ENCODE data around the gene FSTL4. TPM values are rescaled to one million over a fixed set of nuclear protein-coding genes. Genes with fewer than 3 reads are reported as not detected.

FSTL4 gene
- total RNA-seq, 1 donor from 2014 or later, result 0.11 TPM

GRCh38 chr5:133247151-133247709 lies 365.1 kb downstream of the FSTL4 start:
- DNase-seq (ENCODE audit: low read depth), result no peak

- peak; percentile 41 for DNase-seq (ENCODE audit: low read depth)
These were observed 365.8 kb downstream of the FSTL4 start for GRCh38 chr5:133246376-133247150.

- peak; percentile 32 for DNase-seq (ENCODE audit: low read depth)
These were observed 366.3 kb downstream of the FSTL4 start for GRCh38 chr5:133246053-133246370.

GRCh38 chr5:133245191-133246052 lies 366.9 kb downstream of the FSTL4 start:
- peak; percentile 98 for DNase-seq (ENCODE audit: low read depth)

- peak; percentile 48 for DNase-seq (ENCODE audit: low read depth)
These were observed 368.1 kb downstream of the FSTL4 start for GRCh38 chr5:133244242-133244641.

- DNase-seq (ENCODE audit: low read depth), result no peak
These were observed 369.1 kb downstream of the FSTL4 start for GRCh38 chr5:133243196-133243595.

- no peak for DNase-seq (ENCODE audit: low read depth)
These were observed 370.0 kb downstream of the FSTL4 start for GRCh38 chr5:133242221-133242835.

GRCh38 chr5:133241179-133242092 lies 370.9 kb downstream of the FSTL4 start:
- no peak for DNase-seq (ENCODE audit: low read depth)

- DNase-seq (ENCODE audit: low read depth), result peak; percentile 98
These were observed 371.8 kb downstream of the FSTL4 start for GRCh38 chr5:133240425-133241091.

GRCh38 chr5:133238426-133239205 lies 373.7 kb downstream of the FSTL4 start:
- DNase-seq (ENCODE audit: low read depth), result no peak

GRCh38 chr5:133236976-133237375 lies 375.4 kb downstream of the FSTL4 start:
- DNase-seq (ENCODE audit: low read depth), result no peak

- DNase-seq (ENCODE audit: low read depth), result no peak
These were observed 375.8 kb downstream of the FSTL4 start for GRCh38 chr5:133236541-133236951.

- DNase-seq (ENCODE audit: low read depth), result no peak
These were observed 376.5 kb downstream of the FSTL4 start for GRCh38 chr5:133235696-133236426.

- peak; percentile 29 for DNase-seq (ENCODE audit: low read depth)
These were observed 377.4 kb downstream of the FSTL4 start for GRCh38 chr5:133234911-133235310.

GRCh38 chr5:133234273-133234672 lies 378.1 kb downstream of the FSTL4 start:
- no peak for DNase-seq (ENCODE audit: low read depth)

GRCh38 chr5:133233616-133234015 lies 378.7 kb downstream of the FSTL4 start:
- DNase-seq (ENCODE audit: low read depth), result no peak

- DNase-seq (ENCODE audit: low read depth), result no peak
These were observed 379.4 kb downstream of the FSTL4 start for GRCh38 chr5:133232911-133233310.

GRCh38 chr5:133232435-133232834 lies 379.9 kb downstream of the FSTL4 start:
- DNase-seq (ENCODE audit: low read depth), result no peak

GRCh38 chr5:133232011-133232410 lies 380.3 kb downstream of the FSTL4 start:
- no peak for DNase-seq (ENCODE audit: low read depth)

Data from myocyte (in vitro differentiated cells).